ENCODE measurements around the gene CHST13. TPM values are rescaled to one million over a fixed set of nuclear protein-coding genes. Genes with fewer than 3 reads are reported as not detected.

CHST13 gene
- total RNA-seq, 1 experiment from 2014 or later, result not detected

GRCh38 chr3:126477061-126477380 is 46.9 kb upstream of the CHST13 start:
- CTCF ChIA-PET, result no interaction called here

GRCh38 chr3:126478581-126479310 is 45.2 kb upstream of the CHST13 start:
- no peak for DNase-seq
- POLR2A ChIA-PET (ENCODE audit: unreplicated experiment), result no interaction called here
- Histone ChIP-seq H3K9me3 (ENCODE audit: low read length) (no peaks in the 10 kb centered on the region), H3K9me2 (replicated peaks; ENCODE audit: low read length) (no peaks in the 10 kb centered on the region), H3F3A (ENCODE audit: low read length, unreplicated experiment) (no peaks in the 10 kb centered on the region), H3K9ac (ENCODE audit: low read length) (no peak overlapping the region), H3K4me2 (ENCODE audit: low read length) (no peak overlapping the region), H3K36me3 (ENCODE audit: low read depth, low read length) (no peaks in the 10 kb centered on the region), H3K27ac (ENCODE audit: low read length) (no peak overlapping the region), H3K4me1 (ENCODE audit: insufficient read depth, low read length) (peaks cover 1% of the 10 kb centered on the region), H2AFZ (ENCODE audit: low read length) (no peak overlapping the region), H3K79me2 (ENCODE audit: low read length) (peaks cover 14% of the 10 kb centered on the region), H3K27me3 (ENCODE audit: low read length) (no peaks in the 10 kb centered on the region), H3K4me3 (ENCODE audit: low read length) (no peak overlapping the region), H4K20me1 (ENCODE audit: low read length) (peaks cover 9% of the 10 kb centered on the region; the same call in 1 of the 2 replicates)
- CTCF ChIA-PET, result no interaction called here
- intact Hi-C loops (cut with micrococcal nuclease), result loop anchor here (5.0 kb wide), 1 partner anchor 561 kb away; no protein-coding TSS in a partner anchor
- no peak for ATAC-seq
- no TSS peak for BruUV-seq (replicated peaks)
- TF ChIP-seq EZH2phosphoT487 (IDR thresholded peaks at IDR 0.05; ENCODE audit: borderline replicate concordance, low read length) (no peak), EZH2 (IDR thresholded peaks at IDR 0.05; ENCODE audit: low read length, unreplicated experiment) (no peak), CTCF (conservative IDR thresholded peaks at IDR 0.05; ENCODE audit: low read depth, low read length) (no peak)

More at GRCh38 chr3:126477061-126477380, 46.9 kb upstream of the CHST13 start:
- Histone ChIP-seq H3K4me2 (ENCODE audit: low read length) (no peak overlapping the region), H3K27ac (ENCODE audit: low read length) (no peak overlapping the region), H3F3A (ENCODE audit: low read length, unreplicated experiment) (no peaks in the 10 kb centered on the region), H2AFZ (ENCODE audit: low read length) (no peak overlapping the region), H3K36me3 (ENCODE audit: low read depth, low read length) (no peaks in the 10 kb centered on the region; the same call in 1 of the 2 replicates), H3K4me1 (ENCODE audit: insufficient read depth, low read length) (peaks cover 18% of the 10 kb centered on the region), H3K79me2 (ENCODE audit: low read length) (peaks cover 31% of the 10 kb centered on the region), H3K27me3 (ENCODE audit: low read length) (no peaks in the 10 kb centered on the region), H3K4me3 (ENCODE audit: low read length) (no peak overlapping the region), H3K9me2 (replicated peaks; ENCODE audit: low read length) (no peaks in the 10 kb centered on the region), H3K9me3 (ENCODE audit: low read length) (no peaks in the 10 kb centered on the region), H3K9ac (ENCODE audit: low read length) (no peak overlapping the region), H4K20me1 (ENCODE audit: low read length) (peaks cover 23% of the 10 kb centered on the region)
- POLR2A ChIA-PET (ENCODE audit: unreplicated experiment), result no interaction called here
- no TSS peak for BruUV-seq (replicated peaks)
- DNase-seq (no peak), ATAC-seq (no peak)
- no peak for TF ChIP-seq EZH2phosphoT487 (IDR thresholded peaks at IDR 0.05; ENCODE audit: borderline replicate concordance, low read length)
- TF ChIP-seq EZH2 (IDR thresholded peaks at IDR 0.05; ENCODE audit: low read length, unreplicated experiment), result no peak
- no peak for TF ChIP-seq CTCF (conservative IDR thresholded peaks at IDR 0.05; ENCODE audit: low read depth, low read length)
- intact Hi-C loops (cut with micrococcal nuclease), result loop anchor here (5.0 kb wide), 1 partner anchor 560 kb away; no protein-coding TSS in a partner anchor

DNA sequence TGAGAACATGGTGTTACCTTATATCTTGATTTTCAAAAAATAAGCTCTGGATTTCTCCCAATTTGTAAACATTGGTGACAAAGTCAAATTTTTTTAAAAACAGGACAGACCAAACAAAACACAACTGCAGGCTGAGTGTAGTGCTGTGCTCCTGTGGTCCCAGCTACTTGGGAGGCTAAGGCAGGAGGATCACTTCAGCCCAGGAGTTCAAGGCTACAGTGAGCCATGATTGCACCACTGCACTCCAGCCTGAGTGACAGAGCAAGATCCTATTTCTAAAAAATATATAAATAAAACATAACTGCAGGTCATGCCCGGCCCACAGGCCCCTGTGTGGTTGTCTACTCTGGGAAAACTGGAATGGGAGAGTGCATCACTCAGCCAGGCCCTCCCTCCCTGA is 44.3 kb upstream of the CHST13 start:
- H3K4me3 ChIP-seq (ENCODE audit: low read length), result no peak overlapping the region
- BruUV-seq (replicated peaks), result no TSS peak
- ATAC-seq (no peak), DNase-seq (no peak)
- H3K4me1 ChIP-seq (ENCODE audit: insufficient read depth, low read length), result no peaks in the 10 kb centered on the region; the same call in 1 of the 2 replicates
- intact Hi-C loops (cut with micrococcal nuclease), result loop anchor here (5.0 kb wide), 1 partner anchor 562 kb away; no protein-coding TSS in a partner anchor
- TF ChIP-seq EZH2 (IDR thresholded peaks at IDR 0.05; ENCODE audit: low read length, unreplicated experiment) (no peak), CTCF (conservative IDR thresholded peaks at IDR 0.05; ENCODE audit: low read depth, low read length) (no peak), EZH2phosphoT487 (IDR thresholded peaks at IDR 0.05; ENCODE audit: borderline replicate concordance, low read length) (no peak)
- CTCF ChIA-PET, result no interaction called here
- no peak overlapping the region for H3K4me2 ChIP-seq (ENCODE audit: low read length)
- H3K9me3 ChIP-seq (ENCODE audit: low read length), result no peaks in the 10 kb centered on the region
- H3K9me2 ChIP-seq (replicated peaks; ENCODE audit: low read length), result no peaks in the 10 kb centered on the region
- no peaks in the 10 kb centered on the region for H3K36me3 ChIP-seq (ENCODE audit: low read depth, low read length)
- H3K27me3 ChIP-seq (ENCODE audit: low read length), result no peaks in the 10 kb centered on the region
- POLR2A ChIA-PET (ENCODE audit: unreplicated experiment), result no interaction called here
- H3K79me2 ChIP-seq (ENCODE audit: low read length), result peaks cover 5% of the 10 kb centered on the region
- no peak overlapping the region for H2AFZ ChIP-seq (ENCODE audit: low read length)
- no peak overlapping the region for H3K9ac ChIP-seq (ENCODE audit: low read length)
- H3F3A ChIP-seq (ENCODE audit: low read length, unreplicated experiment), result no peaks in the 10 kb centered on the region
- no peak overlapping the region for H3K27ac ChIP-seq (ENCODE audit: low read length)
- peaks cover 4% of the 10 kb centered on the region; the same call in 1 of the 2 replicates for H4K20me1 ChIP-seq (ENCODE audit: low read length)
